Right atrium auricular region (tissue), 2 donors: ENCODE data around the gene CLDN17. TPM values are rescaled to one million over a fixed set of nuclear protein-coding genes. Genes with fewer than 3 reads are reported as not detected.

Experiments
- DNase-seq: peaks from one replicate; pipeline ENCODE4 v3.0.0-alpha.2; 2019; ENCODE audit warnings: low spot score
- H3K27ac ChIP-seq, 2 donors: fragments of 200-600 bp; sonication (generic); 1 replicate in 1 of 2; 2 replicates in 1 of 2; pipeline ENCODE4 v1.5.1; 2016 to 2019
- H3K27me3 ChIP-seq, 2 donors: fragments of 200-600 bp; sonication (generic); one replicate each; pipeline versions ENCODE4 v1.5.1 to v1.6.0; 2017 to 2019
- H3K36me3 ChIP-seq: fragments of 200-600 bp; sonication (generic); one replicate; pipeline ENCODE4 v1.5.1; 2016
- H3K4me1 ChIP-seq, 2 donors: fragments of 200-600 bp; sonication (generic); one replicate each; pipeline versions ENCODE4 v1.5.1 to v1.6.0; 2017 to 2019
- H3K4me3 ChIP-seq, 2 donors: fragments of 200-600 bp; sonication (generic); 1 replicate in 1 of 2; 2 replicates in 1 of 2; pipeline ENCODE4 v1.5.1; 2017 to 2019; ENCODE audit warnings: mild to moderate bottlenecking in 1 of 2, moderate library complexity in 1 of 2
- H3K9me3 ChIP-seq, 2 donors: fragments of 200-600 bp; sonication (generic); one replicate each; pipeline ENCODE4 v1.5.1; 2019
- CTCF ChIP-seq, 2 donors: fragments of 200-600 bp; sonication (generic); IDR thresholded peaks; one replicate each; pipeline ENCODE4 v1.5.1; 2019; ENCODE audit warnings: antibody characterized with exemption in 2 of 2
- total RNA-seq, 2 donors: library from RNA; depleted of rRNA; stranded (reverse); fragments of >200 nt; gene quantifications; one replicate each; pipeline ENCODE4 v1.1.0, GENCODE V29; 2016

CLDN17 gene
- total RNA-seq, 2 donors from 2014 or later: not detected

GRCh38 chr21:30152792-30153191, 13.8 kb downstream of the CLDN17 start:
- Histone ChIP-seq H3K27me3 (no peaks in the 10 kb centered on the region), H3K36me3 (no peaks in the 10 kb centered on the region)
- DNase-seq: no peak

DNA sequence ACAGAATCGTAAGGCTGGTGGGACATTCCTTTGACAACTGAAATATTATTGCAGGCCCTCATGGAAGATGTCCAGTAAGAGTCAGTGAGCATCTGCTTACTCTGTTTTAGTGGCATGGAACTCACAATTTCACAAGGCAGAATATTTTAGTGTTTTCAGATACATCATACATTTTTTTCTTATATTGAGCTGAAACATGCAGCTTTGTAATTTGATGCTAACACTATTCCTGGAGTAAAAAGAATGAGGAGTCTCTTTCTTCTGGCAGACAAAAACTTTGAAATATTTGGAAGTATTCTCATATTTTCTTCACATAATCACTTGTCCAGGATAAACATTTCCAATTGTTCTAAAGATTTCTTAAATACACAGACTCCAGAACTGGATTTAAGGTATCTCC, 17.7 kb downstream of the CLDN17 start:
- H3K4me1 ChIP-seq: no peaks in the 10 kb centered on the region
- H3K9me3 ChIP-seq: no peaks in the 10 kb centered on the region
- no peaks in the 10 kb centered on the region for H3K27me3 ChIP-seq
- no peak for DNase-seq
- H3K4me3 ChIP-seq: no peak overlapping the region
- H3K27ac ChIP-seq: no peak overlapping the region
- TF ChIP-seq CTCF (IDR thresholded peaks at IDR 0.05): no peak
- no peaks in the 10 kb centered on the region for H3K36me3 ChIP-seq

More at GRCh38 chr21:30152792-30153191, 13.8 kb downstream of the CLDN17 start:
- H3K9me3 ChIP-seq: no peaks in the 10 kb centered on the region
- H3K27ac ChIP-seq: no peak overlapping the region
- no peak for TF ChIP-seq CTCF (IDR thresholded peaks at IDR 0.05)
- H3K4me3 ChIP-seq: no peak overlapping the region
- no peaks in the 10 kb centered on the region for H3K4me1 ChIP-seq

GRCh38 chr21:30146558-30147282, 19.9 kb downstream of the CLDN17 start:
- TF ChIP-seq CTCF (IDR thresholded peaks at IDR 0.05): no peak
- Histone ChIP-seq H3K4me3 (no peak overlapping the region), H3K4me1 (no peaks in the 10 kb centered on the region), H3K36me3 (no peaks in the 10 kb centered on the region), H3K27me3 (no peaks in the 10 kb centered on the region), H3K9me3 (no peaks in the 10 kb centered on the region), H3K27ac (no peak overlapping the region)
- no peak for DNase-seq

- H3K4me3 ChIP-seq: no peak overlapping the region
- H3K36me3 ChIP-seq: no peaks in the 10 kb centered on the region
- no peak for TF ChIP-seq CTCF (IDR thresholded peaks at IDR 0.05)
- DNase-seq: no peak
- H3K9me3 ChIP-seq: no peaks in the 10 kb centered on the region
- H3K27me3 ChIP-seq: no peaks in the 10 kb centered on the region
- no peaks in the 10 kb centered on the region for H3K4me1 ChIP-seq
- H3K27ac ChIP-seq: no peak overlapping the region
Measured at GRCh38 chr21:30138483-30138882, 28.1 kb downstream of the CLDN17 start.

DNA sequence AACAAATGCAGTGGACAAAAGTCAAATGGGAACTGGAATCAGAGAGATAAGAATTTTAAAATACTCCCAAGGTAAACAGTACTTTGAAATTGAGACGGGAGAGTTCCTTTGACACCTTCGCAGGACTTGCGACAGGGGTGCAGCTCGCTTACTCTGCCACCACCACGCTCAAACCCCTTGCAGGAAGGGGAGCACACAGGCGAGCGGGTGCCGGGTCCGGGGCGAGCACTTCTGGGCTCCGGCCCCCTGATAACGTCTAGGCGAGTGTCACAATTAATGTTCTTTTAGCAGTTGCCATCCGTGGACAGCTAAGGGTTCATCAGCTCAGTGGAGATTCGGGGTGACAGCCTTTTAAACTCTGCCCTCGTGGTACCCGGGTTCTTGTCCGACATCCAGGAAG, 37.4 kb downstream of the CLDN17 start:
- H3K27me3 ChIP-seq: no peaks in the 10 kb centered on the region
- no peaks in the 10 kb centered on the region for H3K4me1 ChIP-seq
- H3K4me3 ChIP-seq: no peak overlapping the region
- H3K36me3 ChIP-seq: no peaks in the 10 kb centered on the region
- no peaks in the 10 kb centered on the region for H3K9me3 ChIP-seq
- no peak overlapping the region for H3K27ac ChIP-seq
- no peak for DNase-seq
- TF ChIP-seq CTCF (IDR thresholded peaks at IDR 0.05): no peak

- H3K27me3 ChIP-seq: no peaks in the 10 kb centered on the region
- no peak overlapping the region for H3K4me3 ChIP-seq
- H3K4me1 ChIP-seq: no peaks in the 10 kb centered on the region
- no peak for DNase-seq
- H3K27ac ChIP-seq: no peak overlapping the region
- H3K9me3 ChIP-seq: no peaks in the 10 kb centered on the region
- no peak for TF ChIP-seq CTCF (IDR thresholded peaks at IDR 0.05)
- H3K36me3 ChIP-seq: no peaks in the 10 kb centered on the region
Measured at GRCh38 chr21:30126576-30126975, 40.0 kb downstream of the CLDN17 start.
